CD4-positive, alpha-beta T cell (primary cell): Measurements from ENCODE around the gene RTN4RL1. TPM values are rescaled to one million over a fixed set of nuclear protein-coding genes. Genes with fewer than 3 reads are reported as not detected.

Source experiments
- ATAC-seq: fragments of 200-7000 bp; cut with Tn5 transposase; one replicate; pipeline ENCODE4 v1.10.0; 2022; ENCODE audit warnings: mild to moderate bottlenecking; ENCODE audit not compliant: poor library complexity
- CTCF ChIA-PET: fragments of 350-600 bp; sonication (Branson Sonifier 250); formaldehyde crosslinking; loops from one replicate; lab custom pipeline; 2021; ENCODE audit warnings: antibody characterized with exemption, inconsistent platforms; lab: Charles Lee
- POLR2A ChIA-PET: fragments of 350-600 bp; sonication (Branson Sonifier 250); formaldehyde crosslinking; loops from one replicate; lab custom pipeline; 2021; ENCODE audit warnings: antibody characterized with exemption, inconsistent platforms; lab: Charles Lee
- DNase-seq, 14 experiments: peaks; one replicate each; pipeline ENCODE4 v3.0.0-alpha.2; 2013 to 2020; ENCODE audit warnings: mixed read lengths in 2 of 14
- H3K27ac ChIP-seq, 2 donors: one replicate each; pipeline versions ENCODE4 v1.5.1 to v1.7.0; 2013; ENCODE audit warnings: low read length in 2 of 2, low read depth in 1 of 2, mild to moderate bottlenecking in 1 of 2
- H3K27me3 ChIP-seq, 2 experiments: 1 replicate in 1 of 2; 2 replicates in 1 of 2; pipeline versions ENCODE4 v1.6.1 to v1.7.0; 2013; ENCODE audit warnings: low read length in 2 of 2, control low read depth in 1 of 2, mild to moderate bottlenecking in 1 of 2, moderate library complexity in 1 of 2; ENCODE audit not compliant: insufficient read depth in 2 of 2, control insufficient read depth in 1 of 2
- H3K36me3 ChIP-seq: one replicate; pipeline ENCODE4 v1.6.1; 2013; ENCODE audit warnings: low read length, control low read depth; ENCODE audit not compliant: insufficient read depth
- H3K4me1 ChIP-seq: one replicate; pipeline ENCODE4 v1.6.1; 2013; ENCODE audit warnings: low read length, control low read depth; ENCODE audit not compliant: insufficient read depth
- H3K4me3 ChIP-seq: one replicate; pipeline ENCODE4 v1.5.1; 2013; ENCODE audit warnings: mild to moderate bottlenecking, low read length, moderate library complexity
- H3K9me3 ChIP-seq, 2 experiments: 1 replicate in 1 of 2; 2 replicates in 1 of 2; pipeline versions ENCODE4 v1.6.1 to v1.7.0; 2013; ENCODE audit warnings: low read length in 2 of 2, mild to moderate bottlenecking in 2 of 2, control low read depth in 1 of 2, moderate library complexity in 1 of 2; ENCODE audit not compliant: control insufficient read depth in 1 of 2, insufficient read depth in 1 of 2
- H3K27ac Mint-ChIP-seq: one replicate; pipeline ENCODE4 v1.8.0; 2020; ENCODE audit warnings: mixed read lengths
- H3K27me3 Mint-ChIP-seq: one replicate; pipeline ENCODE4 v1.8.0; 2021; ENCODE audit warnings: mixed read lengths
- H3K36me3 Mint-ChIP-seq: one replicate; pipeline ENCODE4 v1.8.0; 2021; ENCODE audit warnings: low read depth, mixed read lengths
- H3K4me1 Mint-ChIP-seq: one replicate; pipeline ENCODE4 v1.8.0; 2021; ENCODE audit warnings: low read depth, mixed read lengths
- H3K4me3 Mint-ChIP-seq: one replicate; pipeline ENCODE4 v1.8.0; 2020; ENCODE audit warnings: mild to moderate bottlenecking, mixed read lengths
- H3K9me3 Mint-ChIP-seq: one replicate; pipeline ENCODE4 v1.8.0; 2020; ENCODE audit warnings: mixed read lengths
- intact Hi-C, 2 experiments: fragments of 100-400 bp; cut with DNase I in 1 of 2; cut with micrococcal nuclease in 1 of 2; formaldehyde crosslinking; loops; one replicate each; pipeline versions ENCODE4 v1.15.1 to v1.9.0; 2023 to 2025; cut with DNase I, micrococcal nuclease
- total RNA-seq, 174 experiments: library from RNA in 2 of 174; stranded (reverse) in 2 of 174; gene quantifications; one replicate each; pipeline ENCODE4 v1.2.3 and lab custom pipeline; 2021 to 2026
- TF ChIP-seq, protein P1 (sequence below): fragments of 200-600 bp; IDR thresholded peaks from one replicate; pipeline ENCODE4 v1.8.0; 2022; ENCODE audit warnings: antibody characterized with exemption, mild to moderate bottlenecking

RTN4RL1 gene
- total RNA-seq, 2 experiments from 2014 or later = 0.06 to 0.11 TPM

DNA sequence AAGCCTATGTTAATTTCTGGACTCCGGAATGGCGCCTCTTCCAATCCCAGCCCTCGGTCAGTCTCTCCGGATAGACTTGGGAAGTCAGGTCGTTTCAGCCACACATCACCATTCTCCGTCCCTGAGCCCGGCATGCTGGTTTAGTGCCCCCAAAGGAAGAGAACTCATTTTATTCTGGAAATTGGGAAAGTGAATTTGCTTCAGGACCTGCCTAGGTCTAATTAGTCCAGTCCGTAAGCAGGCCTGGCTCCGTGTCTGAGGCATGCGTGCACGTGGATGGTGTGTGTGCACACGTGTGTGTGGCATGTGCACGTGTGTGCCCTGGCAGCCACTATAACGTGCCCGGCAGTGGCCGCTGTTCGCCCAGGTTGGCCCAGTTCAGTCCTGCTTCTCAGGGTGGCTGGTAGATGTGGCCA, 117.9 kb downstream of the RTN4RL1 start:
- CTCF ChIA-PET = no interaction called here
- no peaks in the 10 kb centered on the region for H3K9me3 ChIP-seq
- intact Hi-C loops = loop anchor here in 1 of 2 experiments (5.0 kb wide), 1 partner anchor 135 kb away; the partner anchor contains the start of gene OVCA2
- H3K27ac ChIP-seq = no peak overlapping the region
- H3K36me3 Mint-ChIP-seq = no peaks in the 10 kb centered on the region
- DNase-seq = no peak
- TF ChIP-seq, protein P1, sequence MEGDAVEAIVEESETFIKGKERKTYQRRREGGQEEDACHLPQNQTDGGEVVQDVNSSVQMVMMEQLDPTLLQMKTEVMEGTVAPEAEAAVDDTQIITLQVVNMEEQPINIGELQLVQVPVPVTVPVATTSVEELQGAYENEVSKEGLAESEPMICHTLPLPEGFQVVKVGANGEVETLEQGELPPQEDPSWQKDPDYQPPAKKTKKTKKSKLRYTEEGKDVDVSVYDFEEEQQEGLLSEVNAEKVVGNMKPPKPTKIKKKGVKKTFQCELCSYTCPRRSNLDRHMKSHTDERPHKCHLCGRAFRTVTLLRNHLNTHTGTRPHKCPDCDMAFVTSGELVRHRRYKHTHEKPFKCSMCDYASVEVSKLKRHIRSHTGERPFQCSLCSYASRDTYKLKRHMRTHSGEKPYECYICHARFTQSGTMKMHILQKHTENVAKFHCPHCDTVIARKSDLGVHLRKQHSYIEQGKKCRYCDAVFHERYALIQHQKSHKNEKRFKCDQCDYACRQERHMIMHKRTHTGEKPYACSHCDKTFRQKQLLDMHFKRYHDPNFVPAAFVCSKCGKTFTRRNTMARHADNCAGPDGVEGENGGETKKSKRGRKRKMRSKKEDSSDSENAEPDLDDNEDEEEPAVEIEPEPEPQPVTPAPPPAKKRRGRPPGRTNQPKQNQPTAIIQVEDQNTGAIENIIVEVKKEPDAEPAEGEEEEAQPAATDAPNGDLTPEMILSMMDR = no peak
- no peak for ATAC-seq
- H3K27me3 Mint-ChIP-seq = peaks cover 70% of the 10 kb centered on the region
- POLR2A ChIA-PET = no interaction called here
- no peak overlapping the region for H3K27ac Mint-ChIP-seq
- H3K4me1 Mint-ChIP-seq = peaks cover 15% of the 10 kb centered on the region
- H3K36me3 ChIP-seq = no peaks in the 10 kb centered on the region
- peaks cover 13% of the 10 kb centered on the region for H3K4me1 ChIP-seq
- no peak overlapping the region for H3K4me3 Mint-ChIP-seq
- no peaks in the 10 kb centered on the region for H3K9me3 Mint-ChIP-seq
- peaks cover 47 to 56% of the 10 kb centered on the region in 2 experiments for H3K27me3 ChIP-seq
- H3K4me3 ChIP-seq = no peak overlapping the region

DNA sequence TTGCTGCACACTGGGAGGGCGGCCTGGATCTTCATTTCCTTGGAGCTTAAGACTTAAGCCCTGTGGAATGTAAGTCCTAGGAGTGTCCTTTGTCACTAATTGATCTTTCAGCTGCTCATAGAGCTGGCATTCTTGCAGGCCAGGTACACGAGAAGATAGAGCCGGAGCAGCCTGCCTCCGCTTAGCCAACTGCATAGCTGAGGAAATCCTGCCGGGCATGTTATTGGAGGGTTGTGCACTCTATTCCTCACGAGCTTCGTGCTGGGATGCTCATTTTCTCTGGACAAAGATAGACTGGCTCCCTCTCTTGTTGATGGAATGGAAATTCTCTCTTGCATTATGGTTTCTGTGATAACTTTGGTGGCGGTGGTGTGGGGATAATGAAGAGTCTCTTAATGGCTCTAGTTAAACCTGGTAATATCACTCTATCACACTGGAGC, 118.5 kb downstream of the RTN4RL1 start:
- intact Hi-C loops = loop anchor here in 1 of 2 experiments (5.0 kb wide), 1 partner anchor 136 kb away; the partner anchor contains the start of gene OVCA2
- Histone ChIP-seq H3K27ac (no peak overlapping the region), H3K4me1 (peaks cover 13% of the 10 kb centered on the region), H3K9me3 (no peaks in the 10 kb centered on the region), H3K4me3 (no peak overlapping the region), H3K27me3 (peaks cover 42 to 53% of the 10 kb centered on the region in 2 experiments), H3K36me3 (no peaks in the 10 kb centered on the region)
- peaks cover 65% of the 10 kb centered on the region for H3K27me3 Mint-ChIP-seq
- CTCF ChIA-PET = no interaction called here
- H3K9me3 Mint-ChIP-seq = no peaks in the 10 kb centered on the region
- peaks cover 15% of the 10 kb centered on the region for H3K4me1 Mint-ChIP-seq
- DNase-seq (no peak), ATAC-seq (no peak)
- TF ChIP-seq, protein P1 = no peak
- POLR2A ChIA-PET = no interaction called here
- H3K4me3 Mint-ChIP-seq = no peak overlapping the region
- H3K27ac Mint-ChIP-seq = no peak overlapping the region
- no peaks in the 10 kb centered on the region for H3K36me3 Mint-ChIP-seq

DNA sequence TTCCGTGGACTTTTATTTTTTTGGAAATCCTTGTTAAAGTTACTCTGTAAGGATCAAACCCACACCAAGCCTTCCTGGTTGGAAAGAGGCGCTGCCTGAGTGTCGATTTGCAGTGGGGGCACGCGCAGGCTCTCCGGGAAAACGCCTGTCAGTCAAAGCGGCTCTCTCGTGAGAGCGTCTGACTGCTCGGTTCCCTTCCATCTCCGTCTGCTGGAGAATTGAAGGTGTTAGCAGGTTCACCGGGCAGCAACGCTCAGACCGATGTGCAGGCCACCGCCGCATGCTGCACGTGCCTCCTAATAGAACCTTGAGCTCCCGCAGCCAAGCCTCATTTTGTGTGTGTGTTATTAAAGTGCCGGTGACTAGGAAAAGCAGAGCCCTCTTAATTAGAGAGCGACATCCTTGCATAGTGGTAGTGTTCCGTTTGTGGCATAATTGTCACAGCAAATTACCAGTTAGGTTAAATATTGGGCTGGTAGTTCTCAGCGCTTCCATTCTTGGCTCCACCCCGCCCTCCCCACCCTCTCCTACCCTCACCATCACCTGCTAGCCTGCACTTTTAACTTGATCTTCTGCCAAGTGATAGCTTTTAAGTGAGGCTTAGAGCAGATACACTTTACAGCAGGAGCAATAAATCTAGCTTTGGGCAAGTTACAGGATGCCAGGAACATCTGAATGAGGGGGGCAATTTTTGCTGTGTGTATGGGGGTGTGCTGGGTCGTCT, 119.8 kb downstream of the RTN4RL1 start:
- intact Hi-C loops = loop anchor here in 1 of 2 experiments (5.0 kb wide), 1 partner anchor 137 kb away; the partner anchor contains the start of gene OVCA2
- Mint-ChIP-seq H3K27me3 (peaks cover 57% of the 10 kb centered on the region), H3K4me3 (no peak overlapping the region), H3K27ac (no peak overlapping the region), H3K4me1 (peaks cover 15% of the 10 kb centered on the region), H3K9me3 (no peaks in the 10 kb centered on the region), H3K36me3 (no peaks in the 10 kb centered on the region)
- H3K27me3 ChIP-seq = peaks cover 37 to 52% of the 10 kb centered on the region in 2 experiments
- ATAC-seq (no peak), DNase-seq (no peak)
- CTCF ChIA-PET = interaction anchor here (1.7 kb wide), 1 partner anchor 150 kb away, joined by 4 read pairs; the partner anchor contains the start of gene HIC1
- peaks cover 13% of the 10 kb centered on the region for H3K4me1 ChIP-seq
- H3K36me3 ChIP-seq = no peaks in the 10 kb centered on the region
- H3K27ac ChIP-seq = no peak overlapping the region
- H3K9me3 ChIP-seq = no peaks in the 10 kb centered on the region
- POLR2A ChIA-PET = no interaction called here
- no peak overlapping the region for H3K4me3 ChIP-seq
- TF ChIP-seq, protein P1 = no peak
